GM21515 (cell line): ENCODE measurements around the gene CLDN11.

ENCODE experiments used
- ATAC-seq: cut with Tn5 transposase; IDR thresholded peaks from one replicate; pipeline ENCODE4 v1.9.1; 2021; ENCODE audit not compliant: unreplicated experiment

The CLDN11 gene

DNA sequence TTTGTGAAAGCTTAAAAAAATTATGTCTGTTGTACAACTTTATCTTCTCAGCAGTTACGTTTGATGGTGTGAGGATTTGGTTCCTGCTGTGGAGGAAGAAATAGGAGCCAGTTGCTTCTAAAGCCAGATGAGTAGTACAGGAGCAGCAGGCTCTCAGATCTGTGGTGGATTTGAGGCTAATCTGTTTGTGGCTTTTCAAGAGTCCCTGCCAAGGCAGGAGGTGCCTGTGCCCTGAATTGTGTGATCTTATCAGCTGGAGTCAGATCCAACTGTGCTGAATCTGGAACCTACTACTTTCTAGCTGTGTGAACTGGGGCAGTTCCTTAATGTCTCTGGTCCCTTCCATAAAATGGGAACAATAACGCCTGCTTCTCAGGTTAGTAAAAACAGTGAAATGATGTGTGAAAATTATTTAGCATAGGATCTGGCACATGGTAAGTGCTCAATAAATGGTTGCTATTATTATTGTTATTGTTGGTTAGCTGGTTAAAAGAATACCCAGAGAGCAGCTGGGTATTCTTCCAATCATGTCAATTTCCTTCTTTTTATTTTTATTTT is 7.7 kb downstream of the CLDN11 start:
- no peak for ATAC-seq

DNA sequence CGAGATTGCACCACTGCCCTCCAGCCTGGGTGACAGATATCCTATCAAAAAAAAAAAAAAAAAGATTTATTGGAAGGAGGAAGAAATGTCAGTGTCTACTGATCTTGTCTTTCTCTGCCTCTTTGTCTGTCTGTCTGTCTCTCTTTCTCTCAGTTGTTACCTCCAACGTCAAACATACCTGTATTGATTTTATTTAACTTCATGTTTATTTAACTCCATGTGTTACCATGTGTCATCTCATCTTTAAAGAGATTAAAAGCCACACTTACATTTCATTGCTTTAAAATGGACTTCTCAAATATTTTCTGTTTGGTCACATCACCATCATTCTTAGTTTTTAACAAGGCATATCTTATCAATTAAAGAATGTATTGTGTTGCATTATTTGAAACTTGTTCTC is 9.4 kb downstream of the CLDN11 start:
- ATAC-seq = no peak

DNA sequence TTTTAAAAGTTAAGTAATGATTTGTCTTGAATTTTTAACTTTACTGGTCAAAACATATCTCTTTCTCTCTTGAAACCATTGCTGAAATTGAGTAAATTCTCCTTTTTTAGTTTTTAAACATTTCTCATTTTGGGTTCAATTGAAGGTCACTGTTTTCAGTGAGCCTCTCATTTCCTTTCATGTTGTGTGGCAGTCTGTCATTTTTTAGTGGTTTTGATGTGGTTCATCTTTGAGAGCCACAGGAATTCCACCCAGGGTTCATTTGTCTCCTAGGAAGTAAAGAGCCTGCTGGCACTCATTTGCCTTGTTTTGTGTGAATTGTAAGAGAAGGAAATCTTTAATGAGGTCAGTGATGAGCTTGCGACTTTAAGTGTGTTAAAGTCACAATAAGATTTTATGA is 10.4 kb downstream of the CLDN11 start:
- no peak for ATAC-seq

DNA sequence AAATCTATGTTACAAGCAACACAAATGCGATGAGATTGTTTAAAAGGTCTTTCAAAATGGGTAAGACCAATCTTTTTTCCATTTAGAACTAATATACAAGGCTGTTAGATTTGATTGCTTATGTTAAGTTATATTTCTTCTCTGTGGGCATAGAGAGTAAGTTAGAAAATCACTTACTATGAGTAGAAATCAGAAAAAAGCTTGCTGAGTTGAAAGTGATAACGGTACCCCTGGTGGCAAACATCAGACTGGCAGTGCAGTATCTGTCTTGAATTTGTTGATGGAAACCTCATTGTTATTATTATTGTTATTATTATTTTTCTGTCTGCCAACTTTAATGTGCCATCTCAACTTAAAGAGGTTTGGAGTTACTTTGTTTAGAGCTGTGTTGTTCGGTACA is 12.4 kb downstream of the CLDN11 start:
- no peak for ATAC-seq

DNA sequence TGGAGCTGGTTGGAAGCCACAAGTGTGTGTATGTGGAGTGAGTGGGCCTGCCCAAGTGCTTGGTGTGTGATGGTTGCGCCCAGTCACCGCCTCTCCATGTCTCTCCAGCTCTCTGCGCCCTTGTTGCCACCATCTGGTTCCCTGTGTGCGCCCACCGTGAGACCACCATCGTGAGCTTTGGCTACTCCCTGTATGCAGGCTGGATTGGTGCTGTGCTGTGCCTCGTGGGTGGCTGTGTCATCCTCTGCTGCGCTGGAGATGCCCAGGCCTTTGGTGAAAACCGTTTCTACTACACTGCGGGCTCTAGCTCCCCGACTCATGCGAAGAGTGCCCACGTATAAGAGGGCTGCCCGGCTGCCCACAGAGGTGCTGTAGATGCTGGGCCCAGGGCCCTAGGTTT is 13.7 kb downstream of the CLDN11 start:
- no peak for ATAC-seq

DNA sequence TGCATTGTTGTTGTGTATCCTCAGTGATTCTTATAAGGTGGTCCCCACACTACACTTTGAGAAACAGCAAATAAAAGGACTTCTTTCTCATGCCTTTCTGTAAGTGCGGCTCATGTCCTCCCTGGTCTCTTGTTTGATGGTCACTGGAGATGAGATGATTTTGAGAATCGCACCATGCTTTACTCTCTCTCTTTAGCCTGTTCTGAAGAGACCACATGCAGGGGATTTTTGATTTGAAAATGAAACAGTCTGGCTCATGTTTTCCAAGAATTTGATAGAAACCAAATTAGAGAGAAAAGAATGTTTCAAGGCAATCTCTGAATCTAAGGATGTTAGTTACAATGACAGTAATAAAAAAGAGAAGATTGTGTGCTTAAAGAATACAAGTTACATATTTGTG is 18.0 kb downstream of the CLDN11 start:
- ATAC-seq = no peak

DNA sequence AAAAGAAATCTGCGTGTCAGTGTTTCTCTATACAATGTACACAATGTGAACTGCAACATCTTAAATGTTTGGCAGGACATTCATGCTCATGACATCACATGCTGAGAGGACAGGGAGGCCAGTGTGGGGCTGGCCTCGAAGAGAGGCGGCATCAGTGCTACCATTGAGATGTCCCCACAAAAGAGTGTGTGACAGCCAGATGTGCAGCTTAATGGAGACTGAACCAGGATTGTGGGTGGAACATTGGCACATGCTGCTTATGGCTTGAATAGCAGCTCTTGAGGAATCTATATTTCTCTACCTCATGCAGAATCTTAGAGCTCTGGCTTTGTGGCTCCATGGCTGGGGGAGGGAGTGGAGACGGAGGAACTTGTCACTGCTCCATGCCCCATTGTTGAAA is 18.5 kb downstream of the CLDN11 start:
- ATAC-seq = no peak

DNA sequence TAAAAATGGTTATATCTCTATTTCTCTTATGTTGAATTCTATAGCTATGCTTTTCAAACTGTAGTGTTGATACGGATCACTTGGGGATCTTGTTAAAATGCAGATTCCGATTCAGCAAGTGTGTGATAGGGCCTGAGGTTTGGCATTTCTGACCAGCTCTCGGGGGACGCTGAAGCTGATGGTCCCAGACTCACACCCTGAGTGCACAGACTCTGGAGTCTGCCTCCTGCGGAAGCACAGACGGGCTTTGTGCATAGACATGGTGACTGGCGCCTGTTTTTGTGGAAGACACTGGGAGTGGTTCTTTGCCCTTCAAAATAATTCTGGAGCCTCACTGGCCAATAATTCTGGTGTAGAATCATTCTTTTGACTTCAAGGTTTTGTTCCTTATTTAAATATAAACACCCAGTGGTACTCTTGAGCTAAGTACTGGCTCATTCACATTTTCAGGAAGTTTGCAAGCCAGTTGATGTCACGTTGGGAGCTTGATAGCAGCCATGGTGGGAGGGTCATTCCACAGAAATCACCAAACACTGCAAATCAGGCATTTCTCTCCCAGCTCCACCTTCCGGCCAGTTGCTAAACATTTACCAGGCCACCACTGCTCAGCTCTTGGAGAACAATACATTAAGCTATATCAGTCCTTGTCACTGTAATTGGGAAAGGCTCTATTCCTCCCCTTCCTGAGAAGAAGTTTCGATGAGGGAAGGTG is 19.2 kb downstream of the CLDN11 start:
- ATAC-seq = no peak

DNA sequence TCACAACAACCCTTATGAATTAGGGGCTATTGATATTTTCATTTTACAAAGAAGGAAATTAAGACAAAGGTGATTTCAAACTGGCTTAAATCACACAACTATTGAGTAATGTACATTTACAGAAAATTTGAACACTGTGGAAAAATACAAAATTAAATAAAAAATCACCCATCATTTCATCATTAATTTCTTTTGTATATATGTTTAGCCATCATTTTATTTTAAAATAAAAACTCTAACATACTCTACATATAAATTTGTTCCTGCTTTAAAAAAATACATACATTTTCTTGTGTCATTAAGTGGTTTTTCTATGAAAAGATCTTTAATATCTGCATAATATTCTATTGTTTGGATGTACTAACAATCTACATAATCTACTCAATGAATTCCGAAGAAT is 20.2 kb downstream of the CLDN11 start:
- no peak for ATAC-seq

DNA sequence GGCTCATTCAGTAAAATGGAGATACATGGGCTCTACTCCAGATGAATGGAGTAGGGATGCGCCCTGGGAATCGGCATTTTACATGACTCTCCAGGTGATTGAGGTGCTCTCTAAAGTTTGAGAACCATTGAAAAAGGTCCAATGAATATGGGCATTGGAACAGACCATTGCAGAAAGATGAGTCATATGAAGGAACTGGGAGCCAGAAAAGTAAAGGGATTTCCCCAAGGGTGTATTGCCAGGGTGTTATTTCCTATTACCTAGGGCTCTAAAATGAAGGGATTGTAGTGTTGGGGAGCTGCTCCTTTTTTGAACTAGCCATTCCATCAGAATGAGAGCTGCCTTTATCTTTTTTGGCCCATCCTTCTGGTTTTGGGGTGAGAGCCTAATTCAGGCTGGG is 21.7 kb downstream of the CLDN11 start:
- ATAC-seq = no peak

DNA sequence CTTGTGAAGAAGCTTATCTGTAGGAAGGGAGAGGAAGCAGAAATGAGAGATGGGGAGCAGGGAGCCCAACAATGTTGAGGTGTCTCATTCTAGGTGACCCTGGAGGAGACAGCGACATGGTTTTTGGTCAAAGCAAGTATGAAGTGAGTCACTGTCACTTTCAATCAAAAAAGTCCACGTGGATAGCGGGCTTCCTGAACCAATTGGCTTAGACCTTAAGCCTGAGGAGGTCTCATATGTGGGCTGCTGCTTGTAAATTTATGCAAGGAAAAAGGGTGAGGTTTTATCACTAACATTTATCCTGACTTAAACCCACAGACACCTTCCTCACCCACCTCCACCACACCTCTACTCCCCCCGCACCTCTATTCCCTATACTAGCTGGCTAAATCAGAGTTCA is 22.7 kb downstream of the CLDN11 start:
- ATAC-seq = no peak

DNA sequence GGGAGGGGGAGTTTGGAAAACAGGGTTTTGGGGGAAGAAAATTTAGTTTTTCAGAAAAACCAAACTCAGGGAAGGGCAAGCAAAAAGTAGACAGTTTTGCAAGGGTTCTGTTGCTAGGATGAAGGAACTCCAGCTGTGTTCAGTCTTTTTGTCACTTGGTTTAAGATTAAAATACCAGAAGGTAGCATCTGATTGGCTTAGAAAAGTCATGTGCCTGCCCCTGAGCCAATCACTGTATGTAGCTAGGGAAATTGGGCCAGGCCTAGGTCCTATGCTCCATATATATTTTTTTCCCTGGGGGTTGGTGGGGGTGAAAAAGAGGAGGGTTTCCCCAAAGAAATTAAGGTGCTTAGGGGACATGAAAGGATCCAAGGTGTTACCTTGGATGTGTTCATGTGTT is 24.3 kb downstream of the CLDN11 start:
- no peak for ATAC-seq

DNA sequence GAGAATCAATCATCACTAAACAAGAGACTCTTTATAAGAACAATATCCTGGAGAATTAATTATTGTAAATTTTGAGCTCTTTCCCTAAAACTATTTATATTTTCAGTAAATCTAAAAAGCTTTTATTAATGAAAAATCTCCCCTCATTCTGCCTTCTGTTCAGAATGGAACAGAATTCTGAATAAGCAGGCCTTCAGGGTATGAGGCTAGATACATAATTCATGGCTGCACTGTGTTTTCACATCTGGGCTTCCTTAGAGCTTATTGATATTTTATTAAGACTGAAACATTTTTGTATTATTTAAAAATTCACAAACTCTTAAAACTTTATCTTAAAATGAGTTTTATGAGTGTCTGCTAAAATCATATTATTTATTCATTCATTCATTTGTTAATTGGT is 24.8 kb downstream of the CLDN11 start:
- no peak for ATAC-seq

DNA sequence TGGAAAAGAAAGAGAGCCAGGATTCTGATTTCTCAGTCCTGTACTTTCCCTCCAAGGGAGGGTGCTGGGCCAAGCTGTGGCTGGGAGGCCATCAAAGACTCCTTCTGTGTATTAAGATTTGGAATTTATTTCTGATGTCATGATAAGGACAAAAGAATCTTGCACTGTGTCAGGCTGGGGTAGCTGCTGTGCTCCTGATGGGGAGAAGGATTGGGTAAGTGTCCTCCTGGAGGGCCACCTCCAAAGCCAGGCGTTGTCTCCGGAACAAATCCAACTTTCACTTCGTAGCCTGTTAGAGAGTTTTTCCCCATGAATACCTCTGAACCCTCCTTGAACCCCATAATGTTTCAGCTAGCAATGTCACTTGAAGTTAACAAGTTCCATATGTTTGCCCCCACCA is 29.9 kb downstream of the CLDN11 start:
- no peak for ATAC-seq

DNA sequence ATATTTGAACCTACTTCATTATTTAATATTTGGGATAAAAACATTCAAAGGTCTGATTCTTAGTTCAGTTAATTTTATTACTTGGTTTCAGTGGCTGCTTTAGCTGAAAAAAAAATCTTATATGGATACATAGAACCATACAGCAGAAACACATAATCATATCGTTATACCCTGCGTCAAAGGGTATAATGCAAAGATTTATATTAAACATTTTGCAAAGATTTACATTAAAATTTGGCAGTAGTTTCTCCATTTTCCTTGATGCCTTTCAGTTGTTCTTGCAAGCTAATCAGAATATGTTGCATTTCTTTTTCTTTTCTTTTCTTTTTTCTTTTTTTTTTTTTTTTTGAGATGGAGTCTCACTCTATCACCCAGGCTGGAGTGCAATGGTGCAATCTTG is 31.4 kb downstream of the CLDN11 start:
- no peak for ATAC-seq

DNA sequence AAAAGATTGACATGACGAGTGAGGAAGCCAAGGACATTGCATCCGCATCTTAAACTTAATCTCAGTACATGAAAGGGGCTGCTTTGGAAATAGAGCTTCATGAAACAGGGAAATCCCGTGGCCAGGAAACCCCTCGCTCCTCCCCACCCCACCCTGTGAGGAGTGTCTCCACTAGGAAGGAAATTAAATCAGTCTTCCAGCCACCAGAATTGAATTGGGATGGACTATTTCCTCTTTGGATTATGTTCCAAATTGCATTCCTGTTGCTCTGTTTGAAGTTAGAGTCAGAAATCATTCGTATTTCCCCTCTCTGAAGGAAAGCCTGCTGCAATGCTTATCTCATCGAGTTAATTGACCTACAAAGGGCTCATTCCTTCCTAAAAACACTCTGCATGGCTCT is 35.8 kb downstream of the CLDN11 start:
- ATAC-seq = no peak

DNA sequence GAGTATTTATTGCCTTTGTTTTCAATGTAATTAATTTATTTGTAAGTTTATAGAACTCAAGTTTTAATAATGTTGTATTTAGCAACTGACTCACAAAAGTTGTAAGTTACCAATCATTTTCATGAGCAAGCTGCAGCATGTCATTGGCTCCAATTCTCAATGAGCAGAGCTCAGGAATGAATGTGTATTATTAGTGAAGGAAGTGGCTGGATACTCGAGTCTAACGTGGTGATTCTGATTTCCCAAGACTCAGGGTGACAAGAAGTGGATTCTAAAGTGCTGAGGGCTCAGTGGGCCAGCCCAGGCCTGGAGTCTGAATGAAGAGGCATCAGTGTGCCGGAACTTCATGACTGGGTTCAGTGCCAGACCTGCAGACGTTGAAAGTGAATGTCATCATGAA is 39.6 kb downstream of the CLDN11 start:
- no peak for ATAC-seq

DNA sequence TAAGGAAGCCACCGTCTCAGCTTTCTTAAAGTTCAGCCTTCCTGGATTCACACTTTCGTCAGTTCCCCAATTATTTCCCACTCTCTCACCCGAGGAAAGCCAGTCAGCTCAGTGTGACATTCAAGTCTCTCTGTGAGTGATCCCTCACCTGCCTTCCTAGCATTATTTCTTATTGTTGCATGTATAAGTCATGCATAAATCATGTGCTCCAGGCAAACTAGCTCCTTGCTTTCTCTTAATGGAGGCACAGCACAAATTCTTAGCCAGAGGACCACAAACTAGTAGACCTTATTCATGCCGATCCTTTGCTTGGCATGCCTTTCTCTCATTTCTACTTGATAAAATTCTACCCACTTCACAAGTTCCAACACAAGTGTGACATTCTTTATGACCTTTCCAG is 44.3 kb downstream of the CLDN11 start:
- ATAC-seq = no peak

DNA sequence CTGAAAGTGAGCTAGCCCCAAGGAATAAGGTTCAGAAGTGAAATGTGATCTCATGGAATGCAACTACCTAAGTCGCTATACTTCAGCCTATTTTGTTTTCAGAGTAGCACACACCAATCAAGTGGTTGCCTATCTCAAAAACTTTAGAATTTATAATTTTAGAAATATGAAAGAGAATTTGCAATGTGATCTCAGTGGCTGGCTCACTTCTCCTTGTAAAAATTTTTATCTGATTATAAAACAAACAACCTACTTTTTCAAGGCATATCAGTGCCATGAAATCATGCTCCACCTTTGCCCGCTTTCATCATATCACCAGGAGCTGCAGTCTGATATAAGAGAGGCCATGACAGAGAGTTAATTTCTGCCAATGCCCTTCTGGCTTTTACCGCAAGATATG is 47.3 kb downstream of the CLDN11 start:
- no peak for ATAC-seq

DNA sequence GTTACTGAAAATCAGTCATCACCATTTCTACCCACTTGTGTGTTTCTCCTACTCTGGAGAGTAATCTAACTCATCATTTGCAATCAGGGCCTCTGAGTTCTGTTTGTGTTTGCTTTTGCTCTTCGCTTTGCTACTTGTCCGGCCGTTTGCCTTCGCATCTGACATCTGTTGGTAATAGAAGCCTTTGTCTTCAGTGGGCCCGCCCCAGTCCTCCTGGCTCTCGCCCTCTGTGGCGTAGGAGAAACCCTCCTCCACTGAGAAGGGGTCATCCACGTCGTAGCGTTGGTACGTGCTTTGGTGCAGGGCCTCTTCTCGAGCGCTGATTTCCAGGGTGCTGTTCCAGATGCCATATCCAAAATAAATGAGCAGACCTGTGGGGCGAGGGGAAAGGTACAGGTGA is 48.3 kb downstream of the CLDN11 start:
- ATAC-seq = no peak

DNA sequence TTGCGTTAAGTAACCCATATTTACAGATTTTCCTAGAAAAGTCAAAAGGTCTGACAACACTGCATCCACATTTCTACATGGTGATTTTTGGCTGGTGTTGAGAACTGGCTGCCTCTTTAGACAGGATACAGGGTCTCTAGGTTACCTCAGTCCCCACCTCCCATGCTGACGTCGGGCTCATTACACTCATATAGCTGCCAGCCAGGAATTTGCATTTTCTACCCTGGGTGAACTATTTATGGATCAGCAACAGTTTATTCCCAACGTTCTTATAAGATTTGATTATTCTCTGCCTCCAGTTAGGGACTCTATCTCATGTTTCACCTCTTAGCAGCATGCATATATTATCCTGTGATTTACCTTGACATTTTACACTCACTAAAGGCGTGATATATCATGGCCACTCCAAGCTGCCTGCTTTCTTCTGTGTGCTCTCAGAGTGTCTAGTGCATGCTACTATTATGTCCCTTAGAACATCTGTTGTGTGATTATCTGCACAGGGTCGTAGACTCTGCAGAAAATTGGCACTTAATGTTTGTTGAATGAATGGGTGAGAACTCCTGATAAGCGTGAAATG is 49.0 kb downstream of the CLDN11 start:
- ATAC-seq = no peak

DNA sequence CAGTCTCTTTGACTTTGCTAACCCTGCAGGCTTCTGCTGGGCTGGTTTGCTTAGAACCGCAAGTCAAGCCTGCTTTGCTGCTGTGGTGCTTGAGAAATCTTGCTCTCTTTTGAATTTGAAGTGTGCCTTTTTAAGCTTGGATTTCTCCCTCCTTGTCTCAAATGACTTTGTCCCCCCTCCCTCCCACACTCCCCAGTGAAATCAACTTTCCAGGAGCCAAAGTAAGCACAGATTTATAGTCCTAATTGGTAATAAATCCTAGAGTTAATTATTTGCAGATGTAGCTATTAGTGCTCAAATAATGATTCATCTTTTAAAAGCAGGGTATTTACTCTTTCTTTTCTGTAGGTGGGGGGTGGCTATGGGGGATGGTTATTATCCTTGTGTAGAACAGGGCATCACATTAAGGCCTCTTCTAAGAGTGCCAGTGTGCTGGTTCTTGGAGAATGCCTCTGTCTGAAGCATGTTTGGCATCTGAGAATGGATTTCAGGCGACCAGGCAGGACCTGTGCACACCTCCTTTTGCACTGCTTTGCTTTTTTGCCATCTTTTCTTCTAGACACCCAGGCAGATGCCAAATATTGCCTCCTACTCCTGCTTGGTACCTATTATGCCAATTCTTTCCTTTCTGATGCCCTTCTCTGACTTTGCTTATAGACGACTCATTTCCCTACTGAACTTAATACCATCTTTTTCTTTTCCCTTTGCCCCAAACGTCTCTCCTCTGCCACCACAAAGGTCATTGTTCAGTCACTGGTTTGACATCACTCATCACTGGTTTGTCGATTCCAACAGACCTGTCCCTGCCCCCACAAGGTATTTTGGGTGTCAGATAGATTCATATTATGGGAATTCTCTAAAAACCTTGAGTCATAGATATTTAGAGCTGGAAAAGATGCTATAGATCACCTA is 50.7 kb downstream of the CLDN11 start:
- no peak for ATAC-seq
